ENCODE measurements around the gene OGFR.

The OGFR gene

GRCh38 chr20:62804627-62805154 is at the start of gene OGFR:
Gene OGFR, plus strand, starts transcription at chr20:62804835. Its CDS starts 25 bp downstream, at chr20:62804860.
- DNase-seq = peak; percentile 63

- no peak for DNase-seq
These were observed 49.7 kb upstream of the OGFR start for GRCh38 chr20:62754991-62755356.

- no peak for DNase-seq
These were observed 48.6 kb upstream of the OGFR start for GRCh38 chr20:62755817-62756724.

- no peak for DNase-seq
These were observed 46.3 kb upstream of the OGFR start for GRCh38 chr20:62758226-62758912.

- DNase-seq = no peak
These were observed 44.6 kb upstream of the OGFR start for GRCh38 chr20:62759981-62760431.

GRCh38 chr20:62760471-62760855 is 44.2 kb upstream of the OGFR start:
- no peak for DNase-seq

- DNase-seq = no peak
These were observed 43.5 kb upstream of the OGFR start for GRCh38 chr20:62760856-62761758.

GRCh38 chr20:62761759-62762131 is 42.9 kb upstream of the OGFR start:
- no peak for DNase-seq

GRCh38 chr20:62762376-62762775 is 42.3 kb upstream of the OGFR start:
- DNase-seq = no peak

- DNase-seq = no peak
These were observed 41.8 kb upstream of the OGFR start for GRCh38 chr20:62762801-62763368.

- DNase-seq = no peak
These were observed 41.2 kb upstream of the OGFR start for GRCh38 chr20:62763404-62763803.

- no peak for DNase-seq
These were observed 40.3 kb upstream of the OGFR start for GRCh38 chr20:62764156-62764935.

GRCh38 chr20:62765021-62765420 is 39.6 kb upstream of the OGFR start:
- no peak for DNase-seq

GRCh38 chr20:62765432-62766070 is 39.1 kb upstream of the OGFR start:
- DNase-seq = no peak

GRCh38 chr20:62766071-62766450 is 38.6 kb upstream of the OGFR start:
- DNase-seq = no peak

GRCh38 chr20:62766716-62767115 is 37.9 kb upstream of the OGFR start:
- no peak for DNase-seq

GRCh38 chr20:62768234-62768546 is 36.4 kb upstream of the OGFR start:
- no peak for DNase-seq

- no peak for DNase-seq
These were observed 35.9 kb upstream of the OGFR start for GRCh38 chr20:62768551-62769287.

GRCh38 chr20:62769346-62770071 is 35.1 kb upstream of the OGFR start:
- DNase-seq = no peak
